Glomerular endothelial cell (primary cell): Measurements from ENCODE around the gene KRTAP10-1. TPM values are rescaled to one million over a fixed set of nuclear protein-coding genes. Genes with fewer than 3 reads are reported as not detected.
"Not testable (repeated sequence)": the region's sequence is repeated elsewhere in the genome, so short reads cannot be mapped to it uniquely, and the experiment has no call there.

ENCODE experiments used
- DNase-seq: peaks from one replicate; pipeline ENCODE4 v3.0.0-alpha.2; 2011; ENCODE audit warnings: low read depth, low spot score; ENCODE audit errors: extremely low read depth
- total RNA-seq: library from RNA; depleted of rRNA; stranded (reverse); fragments of >200 nt; gene quantifications from 2 replicates; pipeline ENCODE4 v1.2.3, GENCODE V29; 2015

Gene KRTAP10-1
- not detected in 2 replicates for total RNA-seq

GRCh38 chr21:44539991-44540666 lies at the start of gene KRTAP10-1:
Gene KRTAP10-1 (minus strand): TSS chr21:44540195. CDS start chr21:44540150, 45 bp downstream.
- no peak for DNase-seq

GRCh38 chr21:44589094-44589493 lies 49.1 kb upstream of the KRTAP10-1 start:
- no peak for DNase-seq

GRCh38 chr21:44585892-44586291 lies 45.9 kb upstream of the KRTAP10-1 start:
- no peak for DNase-seq

GRCh38 chr21:44583800-44584147 lies 43.8 kb upstream of the KRTAP10-1 start:
- DNase-seq, result no peak

- DNase-seq, result no peak
Measured at GRCh38 chr21:44583089-44583799, 43.2 kb upstream of the KRTAP10-1 start.

- no peak for DNase-seq
Measured at GRCh38 chr21:44582055-44582454, 42.1 kb upstream of the KRTAP10-1 start.

- DNase-seq, result no peak
Measured at GRCh38 chr21:44581158-44581557, 41.2 kb upstream of the KRTAP10-1 start.

- DNase-seq, result not testable (repeated sequence)
Measured at GRCh38 chr21:44580231-44580821, 40.3 kb upstream of the KRTAP10-1 start, which contains the start of gene KRTAP10-5. Gene KRTAP10-5 (minus strand): TSS chr21:44580604. CDS start chr21:44580578, 26 bp downstream.

- no peak for DNase-seq
Measured at GRCh38 chr21:44579833-44580144, 39.8 kb upstream of the KRTAP10-1 start.

- no peak for DNase-seq
Measured at GRCh38 chr21:44579056-44579832, 39.2 kb upstream of the KRTAP10-1 start.

GRCh38 chr21:44578371-44579055 lies 38.5 kb upstream of the KRTAP10-1 start:
- DNase-seq, result no peak

- no peak for DNase-seq
Measured at GRCh38 chr21:44576025-44576420, 36.0 kb upstream of the KRTAP10-1 start.

GRCh38 chr21:44575307-44576024 lies 35.5 kb upstream of the KRTAP10-1 start:
- no peak for DNase-seq

GRCh38 chr21:44574457-44575306 lies 34.7 kb upstream of the KRTAP10-1 start:
- no peak for DNase-seq

- DNase-seq, result not testable (repeated sequence)
Measured at GRCh38 chr21:44573630-44574456, 33.8 kb upstream of the KRTAP10-1 start, which contains the start of gene KRTAP10-4. Gene KRTAP10-4 (plus strand): TSS chr21:44573729. CDS start chr21:44573759, 30 bp downstream.

GRCh38 chr21:44572959-44573583 lies 33.1 kb upstream of the KRTAP10-1 start:
- DNase-seq, result no peak
